Caco-2 (cell line): ENCODE results near the gene PSG5. TPM values are rescaled to one million over a fixed set of nuclear protein-coding genes. Genes with fewer than 3 reads are reported as not detected.
"Not testable (repeated sequence)": the region's sequence is repeated elsewhere in the genome, so short reads cannot be mapped to it uniquely, and the experiment has no call there.

ENCODE experiments used
- BruUV-seq: library from RNA; stranded (reverse); fragments of 400-500 nt; replicated peaks from 2 replicates; lab custom pipeline; 2021; lab: Mats Ljungman, UMichigan
- CTCF ChIA-PET: fragments of 300-600 bp; sonication (Branson Sonifier 250); formaldehyde crosslinking; loops from one replicate; lab custom pipeline; 2022; ENCODE audit warnings: antibody characterized with exemption; lab: Charles Lee
- POLR2A ChIA-PET: fragments of 300-600 bp; sonication (Branson Sonifier 250); formaldehyde crosslinking; loops from one replicate; lab custom pipeline; 2022; ENCODE audit warnings: antibody characterized with exemption; lab: Charles Lee
- DNase-seq, 2 experiments: peaks; one replicate each; pipeline versions ENCODE4 v3.0.0 to v3.0.0-alpha.2; 2020 to 2022
- H3K27me3 ChIP-seq: replicated peaks from 2 replicates; pipeline ENCODE4 v1.6.0; 2011; ENCODE audit warnings: low read length; ENCODE audit not compliant: control insufficient read depth, insufficient read depth
- H3K36me3 ChIP-seq: 2 replicates; pipeline ENCODE4 v1.5.1; 2011; ENCODE audit warnings: low read length; ENCODE audit not compliant: control insufficient read depth, insufficient read depth
- H3K4me1 ChIP-seq: fragments of 250-450 bp; sonication (Bioruptor Pico); 2 replicates; pipeline ENCODE4 v1.5.1; 2020; ENCODE audit warnings: mild to moderate bottlenecking
- H3K4me3 ChIP-seq: 2 replicates; pipeline ENCODE4 v1.5.1; 2011; ENCODE audit warnings: low read depth, mild to moderate bottlenecking, control low read depth, low read length
- H3K9me3 ChIP-seq: fragments of 250-450 bp; sonication (Bioruptor Pico); 2 replicates; pipeline ENCODE4 v1.5.1; 2020; ENCODE audit warnings: mild to moderate bottlenecking, moderate library complexity
- H3K27ac Mint-ChIP-seq: one replicate; pipeline ENCODE4 v1.8.0; 2022; ENCODE audit warnings: mixed read lengths; ENCODE audit not compliant: unreplicated experiment
- H3K27me3 Mint-ChIP-seq: one replicate; pipeline ENCODE4 v1.8.0; 2022; ENCODE audit warnings: mixed read lengths; ENCODE audit not compliant: insufficient read depth, unreplicated experiment
- H3K36me3 Mint-ChIP-seq: one replicate; pipeline ENCODE4 v1.8.0; 2022; ENCODE audit warnings: mild to moderate bottlenecking, mixed read lengths; ENCODE audit not compliant: insufficient read depth, unreplicated experiment
- H3K4me1 Mint-ChIP-seq: one replicate; pipeline ENCODE4 v1.8.0; 2022; ENCODE audit warnings: low read depth, mixed read lengths; ENCODE audit not compliant: unreplicated experiment
- H3K4me3 Mint-ChIP-seq: one replicate; pipeline ENCODE4 v1.8.0; 2022; ENCODE audit warnings: mild to moderate bottlenecking, moderate library complexity, mixed read lengths; ENCODE audit not compliant: unreplicated experiment
- H3K9me3 Mint-ChIP-seq: one replicate; pipeline ENCODE4 v1.8.0; 2022; ENCODE audit warnings: mixed read lengths; ENCODE audit not compliant: unreplicated experiment
- intact Hi-C: fragments of 100-400 bp; cut with micrococcal nuclease; formaldehyde crosslinking; loops from one replicate; pipeline ENCODE4 v1.10.0; 2022; ENCODE audit not compliant: unreplicated experiment
- total RNA-seq: library from RNA; stranded (reverse); gene quantifications from 2 replicates; pipeline ENCODE4 v1.2.3, GENCODE V29; 2022
- TF ChIP-seq, protein P1 (sequence below), 2 experiments: fragments of 200-600 bp in 1 of 2; IDR thresholded peaks; 1 replicate in 1 of 2; 2 replicates in 1 of 2; pipeline versions ENCODE4 v1.5.1 to v1.8.0; 2011 to 2022; ENCODE audit warnings: antibody characterized with exemption in 1 of 2, control low read depth in 1 of 2, inconsistent platforms in 1 of 2, low read depth in 1 of 2, low read length in 1 of 2, mild to moderate bottlenecking in 1 of 2, moderate library complexity in 1 of 2; ENCODE audit not compliant: insufficient read depth in 1 of 2, severe bottlenecking in 1 of 2, unreplicated experiment in 1 of 2

PSG5 gene
- total RNA-seq, 1 experiment from 2014 or later: 1.7 TPM

DNA sequence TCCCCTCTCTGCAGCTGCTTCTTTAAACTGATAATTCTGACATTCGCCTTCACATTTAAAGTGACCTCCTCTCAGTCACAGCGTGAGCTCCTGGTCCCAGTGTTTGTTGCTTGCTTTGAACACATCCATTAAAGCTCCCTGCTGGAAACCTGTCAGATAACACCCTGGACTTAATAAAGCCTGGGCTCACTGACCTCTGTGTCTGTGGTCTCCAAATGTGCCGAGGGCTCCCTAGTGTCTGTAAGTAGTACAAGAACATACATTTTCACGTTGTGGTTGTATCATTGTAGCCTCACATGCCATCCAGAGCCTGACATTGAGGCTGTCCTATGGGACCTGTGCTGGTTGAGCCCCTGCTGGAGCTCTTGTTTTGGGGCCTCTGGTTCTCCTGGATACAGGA is 21.7 kb upstream of the PSG5 start:
- Mint-ChIP-seq H3K4me3 (no peak overlapping the region), H3K27me3 (no peaks in the 10 kb centered on the region), H3K9me3 (no peaks in the 10 kb centered on the region), H3K27ac (no peak overlapping the region), H3K4me1 (no peaks in the 10 kb centered on the region), H3K36me3 (no peaks in the 10 kb centered on the region)
- Histone ChIP-seq H3K4me3 (no peak overlapping the region), H3K4me1 (no peaks in the 10 kb centered on the region), H3K36me3 (no peaks in the 10 kb centered on the region), H3K27me3 (no peaks in the 10 kb centered on the region), H3K9me3 (no peaks in the 10 kb centered on the region)
- no TSS peak for BruUV-seq
- ChIA-PET CTCF (no interaction called here), POLR2A (no interaction called here)
- TF ChIP-seq, protein P1, sequence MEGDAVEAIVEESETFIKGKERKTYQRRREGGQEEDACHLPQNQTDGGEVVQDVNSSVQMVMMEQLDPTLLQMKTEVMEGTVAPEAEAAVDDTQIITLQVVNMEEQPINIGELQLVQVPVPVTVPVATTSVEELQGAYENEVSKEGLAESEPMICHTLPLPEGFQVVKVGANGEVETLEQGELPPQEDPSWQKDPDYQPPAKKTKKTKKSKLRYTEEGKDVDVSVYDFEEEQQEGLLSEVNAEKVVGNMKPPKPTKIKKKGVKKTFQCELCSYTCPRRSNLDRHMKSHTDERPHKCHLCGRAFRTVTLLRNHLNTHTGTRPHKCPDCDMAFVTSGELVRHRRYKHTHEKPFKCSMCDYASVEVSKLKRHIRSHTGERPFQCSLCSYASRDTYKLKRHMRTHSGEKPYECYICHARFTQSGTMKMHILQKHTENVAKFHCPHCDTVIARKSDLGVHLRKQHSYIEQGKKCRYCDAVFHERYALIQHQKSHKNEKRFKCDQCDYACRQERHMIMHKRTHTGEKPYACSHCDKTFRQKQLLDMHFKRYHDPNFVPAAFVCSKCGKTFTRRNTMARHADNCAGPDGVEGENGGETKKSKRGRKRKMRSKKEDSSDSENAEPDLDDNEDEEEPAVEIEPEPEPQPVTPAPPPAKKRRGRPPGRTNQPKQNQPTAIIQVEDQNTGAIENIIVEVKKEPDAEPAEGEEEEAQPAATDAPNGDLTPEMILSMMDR (IDR thresholded peaks at IDR 0.05; ENCODE audit: insufficient read depth in 1 of 2, low read depth in 1 of 2, low read length in 1 of 2, severe bottlenecking in 1 of 2, unreplicated experiment in 1 of 2): no peak
- no peak for DNase-seq
- intact Hi-C loops: no loop called here

DNA sequence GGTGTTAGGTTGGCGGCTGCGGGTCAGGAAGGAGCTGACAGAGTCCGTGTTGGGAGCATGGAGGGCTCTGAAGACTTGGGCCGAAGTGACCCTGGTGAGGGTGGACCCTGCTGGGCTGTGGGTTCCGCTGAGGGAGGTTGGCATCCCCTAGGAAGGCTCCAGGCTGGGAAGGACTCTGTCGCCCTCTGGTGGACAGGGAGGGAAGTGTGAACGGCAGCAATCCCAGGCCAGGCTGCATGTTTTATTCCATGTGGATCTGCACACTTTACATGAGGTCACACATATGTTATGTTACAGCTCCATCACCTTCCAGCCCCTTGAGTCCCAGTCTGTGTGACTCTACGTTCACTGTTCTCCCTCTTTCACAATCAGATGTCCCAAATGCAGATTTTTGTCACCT is 20.8 kb upstream of the PSG5 start:
- CTCF ChIA-PET, H3K27me3 ChIP-seq, POLR2A ChIA-PET: not testable (repeated sequence)

DNA sequence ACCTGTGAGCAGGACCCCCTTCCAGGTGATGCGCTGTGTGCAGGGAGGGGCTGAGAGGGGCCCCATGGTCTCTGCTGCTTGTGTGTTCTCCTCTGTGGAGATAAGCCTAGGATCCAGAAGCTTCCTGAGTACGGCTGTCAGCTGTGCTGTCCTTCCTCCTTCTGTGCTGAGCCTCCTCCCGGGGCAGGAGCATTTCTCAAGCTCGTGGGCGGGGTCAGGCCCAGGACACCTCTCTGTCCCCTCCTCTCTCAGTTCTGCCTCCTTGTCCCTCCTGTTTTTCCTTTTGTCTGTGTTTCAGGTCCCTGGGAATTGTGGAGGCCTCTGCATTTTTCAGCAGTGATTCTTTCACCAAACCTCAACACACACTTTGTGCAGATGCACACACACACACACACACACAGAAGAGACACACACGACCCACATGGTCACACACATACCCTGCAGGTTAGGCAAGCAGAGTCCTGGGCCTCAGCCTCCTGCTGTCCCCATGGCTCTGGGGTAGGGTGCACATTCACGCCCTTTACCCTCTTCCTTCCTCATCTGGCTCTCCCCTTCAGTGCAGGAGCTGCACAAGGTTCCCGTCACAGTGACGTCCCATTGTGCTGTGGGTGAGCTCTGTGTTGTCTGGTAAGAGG is 19.3 kb upstream of the PSG5 start, which contains the start of gene PSG4:
Gene PSG4 (minus strand): TSS at position 168 of the 635 bp plus-strand sequence. CDS start 102 bp downstream, at position 66.
- H3K4me3 Mint-ChIP-seq, POLR2A ChIA-PET, CTCF ChIA-PET: not testable (repeated sequence)

More for the DNA sequence above, 20.8 kb upstream of the PSG5 start:
- H3K27me3 Mint-ChIP-seq, H3K27ac Mint-ChIP-seq, H3K9me3 ChIP-seq, H3K4me3 ChIP-seq, H3K4me1 ChIP-seq, H3K36me3 ChIP-seq, DNase-seq, H3K4me1 Mint-ChIP-seq, intact Hi-C loops, H3K36me3 Mint-ChIP-seq, H3K4me3 Mint-ChIP-seq, BruUV-seq, H3K9me3 Mint-ChIP-seq: not testable (repeated sequence)

DNA sequence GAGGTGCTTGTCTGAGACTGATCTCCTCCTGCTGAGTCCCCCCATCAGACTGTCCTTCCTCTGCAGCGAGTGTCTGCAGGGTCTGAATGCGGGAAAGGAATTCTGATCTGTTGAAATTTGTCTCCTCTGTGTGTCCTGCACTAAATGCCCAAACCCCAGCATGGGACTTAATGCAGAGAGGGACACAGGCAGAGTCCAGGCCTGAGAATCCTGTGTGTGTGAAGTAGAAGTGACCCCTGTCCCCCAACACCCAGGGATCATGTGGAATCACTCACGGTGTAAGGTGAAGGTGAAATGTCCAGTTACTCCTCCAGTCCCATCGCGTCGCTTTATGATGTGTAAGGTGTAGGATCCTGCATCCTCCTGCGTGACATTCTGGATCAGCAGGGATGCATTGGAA is 17.3 kb upstream of the PSG5 start:
- H3K4me1 ChIP-seq, H3K4me3 ChIP-seq, H3K36me3 Mint-ChIP-seq, H3K27me3 ChIP-seq, intact Hi-C loops, CTCF ChIA-PET, POLR2A ChIA-PET, H3K27me3 Mint-ChIP-seq, BruUV-seq, H3K36me3 ChIP-seq, H3K9me3 Mint-ChIP-seq, H3K9me3 ChIP-seq, H3K27ac Mint-ChIP-seq, H3K4me3 Mint-ChIP-seq, H3K4me1 Mint-ChIP-seq, DNase-seq: not testable (repeated sequence)

More for the DNA sequence above, 19.3 kb upstream of the PSG5 start, which contains the start of gene PSG4:
- H3K36me3 Mint-ChIP-seq, H3K36me3 ChIP-seq, H3K27me3 Mint-ChIP-seq, intact Hi-C loops, BruUV-seq, H3K27me3 ChIP-seq, DNase-seq, H3K4me3 ChIP-seq, H3K9me3 ChIP-seq, H3K4me1 Mint-ChIP-seq, H3K27ac Mint-ChIP-seq, H3K4me1 ChIP-seq, H3K9me3 Mint-ChIP-seq: not testable (repeated sequence)

DNA sequence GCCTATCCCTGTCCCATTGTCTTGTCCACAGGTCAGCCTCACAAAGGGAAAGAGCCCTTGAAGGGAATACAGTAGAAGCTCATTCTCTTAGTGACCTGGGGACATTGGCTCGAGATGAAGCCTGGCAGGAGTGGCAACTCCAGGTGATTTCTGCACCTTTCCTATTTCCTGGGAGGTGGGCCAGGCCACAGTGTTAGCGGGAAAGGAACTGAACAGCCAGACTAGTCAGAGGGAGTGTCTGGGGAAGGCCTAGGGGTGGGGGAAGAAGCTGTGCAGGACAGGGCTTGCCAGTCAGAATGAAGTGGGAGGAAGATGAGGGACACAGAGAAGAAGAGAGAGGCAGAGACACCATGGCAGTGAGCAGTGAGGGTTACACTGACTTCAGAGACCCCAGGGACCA is 15.6 kb upstream of the PSG5 start:
- H3K4me1 Mint-ChIP-seq, H3K4me3 ChIP-seq, H3K4me1 ChIP-seq, H3K9me3 Mint-ChIP-seq, POLR2A ChIA-PET, H3K36me3 Mint-ChIP-seq, DNase-seq, BruUV-seq, H3K4me3 Mint-ChIP-seq, intact Hi-C loops, H3K27me3 ChIP-seq, H3K27me3 Mint-ChIP-seq, CTCF ChIA-PET, H3K9me3 ChIP-seq, H3K36me3 ChIP-seq: not testable (repeated sequence)
- H3K27ac Mint-ChIP-seq: peak overlapping the region; percentile 49

DNA sequence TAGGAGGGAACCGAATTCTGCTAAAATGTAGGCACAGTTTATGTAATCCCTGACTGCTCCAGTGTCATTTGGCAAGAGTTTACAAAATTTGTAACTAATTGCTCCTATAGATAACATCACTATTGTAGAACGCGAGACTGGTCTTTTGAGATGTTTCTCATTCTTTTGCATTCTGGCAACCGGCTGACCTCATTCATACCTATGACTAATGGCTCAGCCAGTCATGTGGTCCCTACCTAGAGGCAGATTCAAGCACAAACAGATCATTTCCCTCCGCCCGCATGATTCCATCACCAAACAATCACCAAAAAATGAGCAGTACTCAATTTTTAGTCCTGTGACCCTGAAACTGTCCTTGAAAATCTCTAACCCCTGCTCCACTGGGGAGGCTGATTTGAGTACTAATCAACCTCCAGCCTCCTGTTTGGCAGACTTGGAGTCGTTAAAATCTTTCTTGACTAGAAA is 15.0 kb upstream of the PSG5 start:
- H3K36me3 Mint-ChIP-seq, H3K27me3 Mint-ChIP-seq, H3K4me1 Mint-ChIP-seq, POLR2A ChIA-PET, BruUV-seq, H3K4me3 ChIP-seq, intact Hi-C loops, H3K9me3 ChIP-seq, CTCF ChIA-PET, H3K4me3 Mint-ChIP-seq, DNase-seq, H3K27me3 ChIP-seq, H3K4me1 ChIP-seq, H3K9me3 Mint-ChIP-seq, H3K36me3 ChIP-seq: not testable (repeated sequence)
- H3K27ac Mint-ChIP-seq: peak overlapping the region; percentile 49
